Small intestine (tissue), 7 donors: ENCODE results near the gene NR2F1-AS1. TPM values are rescaled to one million over a fixed set of nuclear protein-coding genes. Genes with fewer than 3 reads are reported as not detected.

Source experiments
- DNase-seq, 2 donors: peaks; one replicate each; pipeline versions ENCODE4 v3.0.0 to v3.0.0-alpha.2; 2013
- FAIRE-seq: peaks from 2 replicates; lab custom pipeline; 2012; peaks lifted over from hg19 to GRCh38; lab: Jason Lieb, UNC
- H3K27ac ChIP-seq, 3 donors: one replicate each; pipeline ENCODE4 v1.5.1; 2013; ENCODE audit warnings: low read length in 2 of 3, mild to moderate bottlenecking in 2 of 3, control low read depth in 1 of 3, inconsistent platforms in 1 of 3, low read depth in 1 of 3, moderate library complexity in 1 of 3
- H3K27me3 ChIP-seq, 3 donors: one replicate each; pipeline ENCODE4 v1.6.1; 2013; ENCODE audit warnings: low read length in 3 of 3, inconsistent platforms in 1 of 3; ENCODE audit not compliant: control insufficient read depth in 3 of 3, insufficient read depth in 3 of 3
- H3K36me3 ChIP-seq, 3 donors: one replicate each; pipeline ENCODE4 v1.6.1; 2013; ENCODE audit warnings: low read length in 3 of 3, inconsistent platforms in 1 of 3, low read depth in 1 of 3, mild to moderate bottlenecking in 1 of 3, moderate library complexity in 1 of 3; ENCODE audit not compliant: control insufficient read depth in 3 of 3, insufficient read depth in 2 of 3
- H3K4me1 ChIP-seq, 3 donors: one replicate each; pipeline ENCODE4 v1.6.1; 2013; ENCODE audit warnings: low read length in 2 of 3, inconsistent platforms in 1 of 3, low read depth in 1 of 3, mild to moderate bottlenecking in 1 of 3, moderate library complexity in 1 of 3; ENCODE audit not compliant: control insufficient read depth in 3 of 3, insufficient read depth in 2 of 3
- H3K4me3 ChIP-seq, 3 donors: one replicate each; pipeline ENCODE4 v1.5.1; 2013; ENCODE audit warnings: low read length in 3 of 3, control low read depth in 1 of 3, inconsistent platforms in 1 of 3, low read depth in 1 of 3, mild to moderate bottlenecking in 1 of 3, moderate library complexity in 1 of 3
- H3K9me3 ChIP-seq, 2 donors: one replicate each; pipeline ENCODE4 v1.6.1; 2013; ENCODE audit warnings: low read depth in 1 of 2, low read length in 1 of 2; ENCODE audit not compliant: control insufficient read depth in 2 of 2, insufficient read depth in 1 of 2
- WGBS, 3 donors: extraction: QIAGEN DNeasy Blood & Tissue Kit; methylation state at CpG; one replicate each; pipeline ENCODE4 v1.1.7; 2013; 5-methylcytosine and 5-hydroxymethylcytosine counted together
- polyA plus RNA-seq, 4 donors: library from polyadenylated mRNA; stranded (reverse) in 3 of 4; unstranded in 1 of 4; fragments of 200-250 nt in 3 of 4; fragments of 120-200 nt in 1 of 4; gene quantifications; one replicate each; pipeline versions ENCODE4 v1.2.1 to v1.2.3, GENCODE V29; 2013
- donor health status: healthy with polysubstance abuse.
- donor health status: control.
- donor health status: control.
- donor health status: Bipolar disorder and iron deficiency.
- donor health status: healthy.

The NR2F1-AS1 gene
- polyA plus RNA-seq, 4 donors = 0.89 to 7.0 (median 4.0) TPM

GRCh38 chr5:93612855-93613243 lies 31.8 kb upstream of the NR2F1-AS1 start:
- H3K9me3 ChIP-seq = no peaks in the 10 kb centered on the region
- H3K27me3 ChIP-seq = peaks cover 0 to 58% (median 19%) of the 10 kb centered on the region in 3 donors
- H3K36me3 ChIP-seq = no peaks in the 10 kb centered on the region
- FAIRE-seq = no peak
- peaks cover 0 to 4% (median 0%) of the 10 kb centered on the region in 3 donors for H3K4me1 ChIP-seq
- DNase-seq = no peak
- no peak overlapping the region for H3K27ac ChIP-seq
- peak overlapping the region in 1 of 3 donors; percentile 22 for H3K4me3 ChIP-seq

GRCh38 chr5:93611976-93612854 lies 31.2 kb upstream of the NR2F1-AS1 start:
- peak; percentile 56 to 60 for DNase-seq
- Histone ChIP-seq H3K27me3 (peaks cover 0 to 64% (median 22%) of the 10 kb centered on the region in 3 donors), H3K27ac (no peak overlapping the region), H3K36me3 (no peaks in the 10 kb centered on the region), H3K9me3 (no peaks in the 10 kb centered on the region), H3K4me1 (peaks cover 0 to 4% (median 0%) of the 10 kb centered on the region in 3 donors), H3K4me3 (peak overlapping the region in 1 of 3 donors; percentile 22)
- WGBS, 3 donors = 2 to 3% (median 2%) methylated on average over 37 to 42 of the region's 43 CpGs
- FAIRE-seq = no peak

GRCh38 chr5:93611273-93611975 lies 30.4 kb upstream of the NR2F1-AS1 start:
- no peak overlapping the region for H3K4me3 ChIP-seq

GRCh38 chr5:93610581-93611272 lies 29.7 kb upstream of the NR2F1-AS1 start:
- DNase-seq (peak in 1 of 2 donors; percentile 17), FAIRE-seq (no peak)
- Histone ChIP-seq H3K9me3 (no peaks in the 10 kb centered on the region), H3K27me3 (peaks cover 0 to 67% (median 22%) of the 10 kb centered on the region in 3 donors), H3K4me1 (peaks cover 0 to 4% (median 0%) of the 10 kb centered on the region in 3 donors), H3K27ac (no peak overlapping the region), H3K36me3 (no peaks in the 10 kb centered on the region), H3K4me3 (no peak overlapping the region)
- WGBS, 3 donors = 11 to 17% (median 12%) methylated on average over 17 of the region's 17 CpGs

More at GRCh38 chr5:93611273-93611975, 30.4 kb upstream of the NR2F1-AS1 start:
- peaks cover 0 to 4% (median 0%) of the 10 kb centered on the region in 3 donors for H3K4me1 ChIP-seq
- no peaks in the 10 kb centered on the region for H3K9me3 ChIP-seq
- no peaks in the 10 kb centered on the region for H3K36me3 ChIP-seq
- FAIRE-seq = no peak
- 6 to 11% (median 8%) methylated on average over 9 of the region's 9 CpGs for WGBS, 3 donors
- H3K27ac ChIP-seq = no peak overlapping the region
- no peak for DNase-seq
- peaks cover 0 to 65% (median 22%) of the 10 kb centered on the region in 3 donors for H3K27me3 ChIP-seq

- Histone ChIP-seq H3K4me1 (peaks cover 0 to 4% (median 0%) of the 10 kb centered on the region in 3 donors), H3K4me3 (no peak overlapping the region), H3K27ac (no peak overlapping the region), H3K27me3 (peaks cover 0 to 77% (median 28%) of the 10 kb centered on the region in 3 donors), H3K36me3 (no peaks in the 10 kb centered on the region), H3K9me3 (no peaks in the 10 kb centered on the region)
- no peak for FAIRE-seq
- no peak for DNase-seq
- 10 to 14% (median 13%) methylated on average over 7 of the region's 7 CpGs for WGBS, 3 donors
Measured at GRCh38 chr5:93609762-93610161, 28.7 kb upstream of the NR2F1-AS1 start.

- no peaks in the 10 kb centered on the region for H3K9me3 ChIP-seq
- H3K36me3 ChIP-seq = no peaks in the 10 kb centered on the region
- peaks cover 0 to 79% (median 31%) of the 10 kb centered on the region in 3 donors for H3K27me3 ChIP-seq
- WGBS, 3 donors = 6 to 13% (median 10%) methylated on average over 4 of the region's 4 CpGs
- FAIRE-seq (no peak), DNase-seq (peak in 1 of 2 donors; percentile 5)
- no peak overlapping the region for H3K27ac ChIP-seq
- H3K4me1 ChIP-seq = peaks cover 0 to 6% (median 0%) of the 10 kb centered on the region in 3 donors
- H3K4me3 ChIP-seq = no peak overlapping the region
Measured at GRCh38 chr5:93608855-93609254, 27.8 kb upstream of the NR2F1-AS1 start.

GRCh38 chr5:93607367-93608258 lies 26.6 kb upstream of the NR2F1-AS1 start:
- 7 to 11% (median 9%) methylated on average over 19 of the region's 19 CpGs for WGBS, 3 donors
- Histone ChIP-seq H3K9me3 (no peaks in the 10 kb centered on the region), H3K4me1 (peaks cover 0 to 7% (median 0%) of the 10 kb centered on the region in 3 donors), H3K27me3 (peaks cover 0 to 85% (median 34%) of the 10 kb centered on the region in 3 donors), H3K4me3 (no peak overlapping the region), H3K27ac (no peak overlapping the region), H3K36me3 (no peaks in the 10 kb centered on the region)
- DNase-seq = peak; percentile 62 to 67
- FAIRE-seq = no peak
